C4-2B (cell line): ENCODE measurements around the gene DVL2.

Source experiments
- ZFX ChIP-seq: fragments of 450-650 bp; IDR thresholded peaks from 2 replicates; pipeline ENCODE4 v1.6.1; 2017
- TF ChIP-seq, protein P1 (sequence below): fragments of 450-650 bp; conservative IDR thresholded peaks from 2 replicates; pipeline ENCODE4 v1.5.1; 2017; ENCODE audit warnings: mild to moderate bottlenecking

- TF ChIP-seq, protein P1, sequence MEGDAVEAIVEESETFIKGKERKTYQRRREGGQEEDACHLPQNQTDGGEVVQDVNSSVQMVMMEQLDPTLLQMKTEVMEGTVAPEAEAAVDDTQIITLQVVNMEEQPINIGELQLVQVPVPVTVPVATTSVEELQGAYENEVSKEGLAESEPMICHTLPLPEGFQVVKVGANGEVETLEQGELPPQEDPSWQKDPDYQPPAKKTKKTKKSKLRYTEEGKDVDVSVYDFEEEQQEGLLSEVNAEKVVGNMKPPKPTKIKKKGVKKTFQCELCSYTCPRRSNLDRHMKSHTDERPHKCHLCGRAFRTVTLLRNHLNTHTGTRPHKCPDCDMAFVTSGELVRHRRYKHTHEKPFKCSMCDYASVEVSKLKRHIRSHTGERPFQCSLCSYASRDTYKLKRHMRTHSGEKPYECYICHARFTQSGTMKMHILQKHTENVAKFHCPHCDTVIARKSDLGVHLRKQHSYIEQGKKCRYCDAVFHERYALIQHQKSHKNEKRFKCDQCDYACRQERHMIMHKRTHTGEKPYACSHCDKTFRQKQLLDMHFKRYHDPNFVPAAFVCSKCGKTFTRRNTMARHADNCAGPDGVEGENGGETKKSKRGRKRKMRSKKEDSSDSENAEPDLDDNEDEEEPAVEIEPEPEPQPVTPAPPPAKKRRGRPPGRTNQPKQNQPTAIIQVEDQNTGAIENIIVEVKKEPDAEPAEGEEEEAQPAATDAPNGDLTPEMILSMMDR = no peak
- no peak for TF ChIP-seq ZFX
Observed at GRCh38 chr17:7179317-7180254, 54.7 kb downstream of the DVL2 start, which contains the start of gene ASGR1.
